Measurements from ENCODE around the gene GARIN5A.

The GARIN5A gene

DNA sequence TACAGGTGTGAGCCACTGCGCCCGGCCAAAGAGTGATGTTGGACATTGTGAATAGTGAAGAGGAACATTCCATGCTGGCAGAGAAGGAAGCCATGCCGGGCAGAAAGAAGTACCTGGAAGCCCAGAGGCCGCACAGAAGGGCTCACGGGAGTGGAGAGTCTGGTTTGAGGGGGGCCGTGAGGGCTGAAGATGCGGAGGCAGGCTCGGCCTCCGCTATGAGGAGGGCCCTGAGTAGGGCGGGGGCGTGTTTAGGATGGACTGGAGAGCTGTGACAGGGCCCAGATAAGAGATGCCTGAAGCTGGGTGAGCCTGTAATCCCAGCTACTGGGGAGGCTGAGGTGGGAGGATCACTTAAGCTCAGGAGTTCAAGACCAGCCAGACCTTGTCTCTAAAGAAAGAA lies 32.7 kb upstream of the GARIN5A start:
- DNase-seq, result no peak

DNA sequence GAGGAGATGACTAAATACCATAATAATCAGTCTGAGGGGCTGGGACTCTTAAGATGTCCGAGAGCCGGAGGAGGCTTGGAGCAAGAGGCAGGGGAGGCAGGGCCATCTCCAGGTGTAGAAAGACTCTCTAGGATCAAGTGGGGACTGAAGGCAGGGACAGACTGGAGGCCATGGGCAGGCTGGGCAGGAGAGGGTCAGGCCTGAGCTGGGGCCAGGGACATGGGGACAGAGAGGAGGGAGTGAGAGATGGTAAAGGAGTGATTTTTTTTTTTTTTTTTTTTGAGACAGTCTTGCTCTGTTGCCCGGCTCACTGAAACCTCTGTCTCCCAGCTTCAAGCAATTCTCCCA lies 32.2 kb upstream of the GARIN5A start:
- no peak for DNase-seq

DNA sequence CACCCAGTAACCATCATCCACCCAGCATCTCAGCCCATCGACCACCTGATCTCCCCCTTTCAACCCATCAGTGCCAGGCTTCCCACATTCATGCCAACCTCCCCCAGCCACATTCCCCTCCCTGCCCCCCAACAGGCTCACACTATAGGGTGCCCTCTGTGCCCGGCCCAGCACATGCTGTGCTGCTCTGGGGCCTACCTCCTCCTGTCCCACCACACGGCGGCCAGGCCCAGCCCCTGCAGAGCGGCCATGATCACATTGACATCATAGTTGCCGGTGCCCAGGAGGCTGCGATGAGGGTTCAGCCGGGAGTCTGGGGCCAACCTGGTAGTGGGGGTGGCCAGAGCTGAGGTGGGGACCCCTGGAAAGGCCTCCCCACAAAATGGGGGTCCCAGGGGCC lies 30.7 kb upstream of the GARIN5A start:
- no peak for DNase-seq

DNA sequence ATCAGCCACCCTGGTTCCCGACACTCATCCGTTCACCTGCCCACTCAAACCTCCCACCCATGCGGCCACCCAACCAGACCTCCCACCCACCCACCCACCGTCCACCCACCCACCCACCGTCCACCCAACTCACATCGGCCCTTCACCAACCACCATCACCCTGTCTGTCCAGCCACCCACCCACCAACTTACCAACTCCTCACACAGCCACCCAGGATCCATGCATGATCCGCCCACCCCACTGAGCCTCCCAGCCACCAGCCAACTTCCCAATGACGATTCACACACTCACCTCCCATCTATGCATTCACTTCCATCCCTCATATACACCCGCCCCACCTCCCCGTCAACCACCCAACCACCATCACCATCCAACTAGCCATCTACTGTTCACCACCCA lies 30.1 kb upstream of the GARIN5A start:
- DNase-seq, result no peak

DNA sequence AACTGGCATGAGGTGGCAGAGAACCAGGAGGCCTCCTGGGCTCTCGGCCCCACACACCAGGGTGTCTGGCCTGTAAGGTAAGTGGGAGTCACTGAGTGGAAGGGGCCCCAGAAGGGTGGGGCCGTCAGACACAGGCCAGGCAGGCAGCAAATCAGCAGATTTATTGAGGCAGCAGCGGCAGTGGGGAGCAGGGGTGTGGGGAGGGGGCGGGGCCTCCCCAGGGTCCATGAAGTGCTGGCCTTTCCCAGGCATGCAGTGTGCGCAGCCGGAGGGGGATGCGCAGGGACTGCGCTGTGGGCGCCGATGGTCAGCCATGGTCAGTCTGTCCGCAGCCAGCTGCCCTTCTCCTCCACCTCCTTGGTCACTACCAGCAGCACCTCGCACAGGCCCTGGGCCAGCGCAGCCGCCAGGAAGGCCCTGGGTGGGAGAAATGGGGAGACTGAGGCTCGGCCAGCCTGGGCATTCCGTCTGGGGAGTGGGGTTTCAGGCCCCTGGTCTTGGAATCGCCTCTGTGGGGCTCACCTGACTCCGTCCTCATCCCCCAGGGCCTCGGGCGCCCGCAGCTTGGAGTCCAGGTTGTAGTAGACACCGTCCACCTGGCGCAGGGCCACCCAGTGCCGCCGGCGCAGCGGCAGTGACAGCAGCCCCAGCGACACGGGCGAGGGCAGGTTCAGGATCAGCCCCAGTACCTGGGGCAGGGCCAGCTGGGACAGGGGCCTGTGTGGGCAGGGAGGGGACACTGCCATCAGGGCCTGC lies 29.4 kb upstream of the GARIN5A start:
- no peak for DNase-seq

DNA sequence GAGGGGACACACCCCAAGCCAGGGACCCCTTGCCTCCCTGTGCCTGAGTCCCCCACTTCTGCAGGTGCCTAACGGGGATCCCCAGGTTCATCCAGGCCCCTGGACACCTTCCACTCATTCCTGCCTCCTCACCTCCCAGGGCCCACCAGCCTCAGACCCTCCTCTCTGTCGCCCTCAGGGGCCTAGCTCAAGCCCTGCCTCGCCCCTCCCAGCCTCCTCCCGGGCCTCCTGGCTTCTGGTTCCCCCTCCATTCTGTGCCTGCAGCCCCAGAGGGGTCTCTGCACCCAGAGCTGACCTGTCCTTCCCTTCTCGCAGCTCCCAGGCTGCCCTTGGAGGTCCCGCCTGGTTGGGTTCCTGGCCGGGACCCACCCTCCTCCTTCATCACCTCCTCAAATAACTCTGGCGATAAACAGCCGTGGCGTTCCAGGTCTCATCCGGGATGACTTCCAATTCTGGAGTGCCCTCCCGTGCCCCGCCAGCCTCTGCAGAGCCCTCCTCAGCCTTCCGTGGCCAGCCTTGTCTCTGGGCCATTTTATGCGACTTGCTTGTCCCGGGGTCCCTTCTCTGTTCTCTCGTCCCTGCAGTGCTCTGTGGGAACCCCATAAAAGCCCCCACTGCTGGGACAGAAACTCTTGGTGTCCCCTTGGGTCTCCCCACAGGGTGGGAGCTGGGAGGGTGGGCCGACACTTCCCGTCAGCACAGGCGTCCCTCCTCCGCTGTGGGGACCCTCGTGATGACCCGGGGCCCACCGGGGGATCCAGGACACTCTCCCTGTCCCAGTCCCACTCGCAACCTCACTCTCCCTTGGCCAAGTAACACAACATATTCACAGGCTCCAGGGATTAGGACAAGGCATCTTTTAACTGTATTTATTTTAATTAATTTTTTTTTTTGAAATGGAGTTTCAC lies 25.2 kb upstream of the GARIN5A start:
- DNase-seq, result no peak

DNA sequence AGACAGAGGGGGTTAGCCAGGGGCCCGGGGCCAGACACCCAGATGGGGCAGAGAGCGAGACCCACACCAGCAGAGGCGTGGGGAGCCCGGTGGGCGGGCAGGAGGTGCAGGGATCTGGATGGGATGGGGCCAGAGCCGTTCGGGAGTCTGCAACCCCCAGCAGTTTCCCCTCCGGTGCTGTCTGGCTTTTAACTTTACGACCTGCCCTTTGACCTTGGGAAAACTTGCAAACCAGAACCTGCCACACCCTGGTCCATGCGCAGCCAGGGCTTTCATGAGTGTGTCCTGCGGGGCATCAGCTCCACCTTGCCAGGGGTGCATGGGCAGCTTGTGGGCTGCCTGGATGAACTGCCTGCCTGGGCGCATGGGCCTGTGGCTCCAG lies 24.5 kb upstream of the GARIN5A start:
- no peak for DNase-seq

DNA sequence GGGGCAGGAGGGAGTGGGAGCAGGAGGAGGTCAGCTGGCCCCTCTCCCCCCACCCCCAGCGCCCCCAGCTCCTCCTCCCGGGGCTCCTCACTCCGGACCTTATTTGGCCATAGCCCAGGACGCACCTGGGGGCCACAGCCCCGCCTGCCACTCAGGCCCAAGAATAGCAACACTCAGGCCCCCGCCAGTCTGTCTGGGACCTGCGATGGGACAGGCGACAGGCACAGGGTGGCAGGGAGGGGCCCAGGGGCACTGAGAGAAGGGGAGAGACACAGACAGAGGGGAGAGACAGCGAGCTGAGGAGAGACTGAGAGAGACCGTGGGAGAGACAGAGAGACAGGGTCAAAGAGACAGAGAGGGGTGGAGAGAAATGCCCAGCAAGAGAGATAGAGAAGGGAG lies 24.1 kb upstream of the GARIN5A start:
- DNase-seq, result peak in 1 of 56 donors; percentile 46

DNA sequence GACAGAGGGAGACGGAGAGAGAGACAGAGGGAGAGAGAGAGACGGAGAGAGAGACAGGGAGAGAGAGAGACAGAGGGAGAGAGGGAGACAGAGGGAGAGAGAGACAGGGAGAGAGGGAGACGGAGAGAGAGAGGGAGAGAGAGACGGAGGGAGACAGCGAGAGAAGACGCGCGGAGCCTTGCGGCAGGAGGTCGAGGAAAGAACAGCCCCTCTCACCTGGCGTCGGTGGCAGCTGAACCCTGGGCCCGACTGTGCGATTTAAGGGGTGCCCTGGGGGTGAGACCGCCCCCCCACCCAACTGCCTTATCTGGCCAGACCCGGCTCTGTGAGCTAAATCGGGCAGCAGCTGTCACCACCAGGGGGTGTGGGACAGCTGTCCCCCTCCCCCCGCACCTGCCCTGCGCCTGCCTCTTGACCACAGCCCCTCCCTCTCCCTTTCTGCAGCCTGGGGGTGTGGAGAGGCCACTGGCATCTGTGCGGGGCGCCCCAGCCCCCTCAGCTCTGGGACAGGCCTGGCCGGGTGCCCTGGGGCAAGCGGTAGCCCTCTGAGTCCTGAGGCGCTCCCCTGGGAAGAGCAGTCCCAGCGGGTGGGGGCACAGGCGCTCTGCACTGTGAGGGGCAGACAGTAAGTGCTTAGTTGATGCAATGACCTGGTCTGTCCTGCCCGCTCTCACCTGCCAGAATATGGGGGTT lies 23.6 kb upstream of the GARIN5A start:
- peak in 37 of 56 donors; percentile 6 to 78 (median 45) for DNase-seq

DNA sequence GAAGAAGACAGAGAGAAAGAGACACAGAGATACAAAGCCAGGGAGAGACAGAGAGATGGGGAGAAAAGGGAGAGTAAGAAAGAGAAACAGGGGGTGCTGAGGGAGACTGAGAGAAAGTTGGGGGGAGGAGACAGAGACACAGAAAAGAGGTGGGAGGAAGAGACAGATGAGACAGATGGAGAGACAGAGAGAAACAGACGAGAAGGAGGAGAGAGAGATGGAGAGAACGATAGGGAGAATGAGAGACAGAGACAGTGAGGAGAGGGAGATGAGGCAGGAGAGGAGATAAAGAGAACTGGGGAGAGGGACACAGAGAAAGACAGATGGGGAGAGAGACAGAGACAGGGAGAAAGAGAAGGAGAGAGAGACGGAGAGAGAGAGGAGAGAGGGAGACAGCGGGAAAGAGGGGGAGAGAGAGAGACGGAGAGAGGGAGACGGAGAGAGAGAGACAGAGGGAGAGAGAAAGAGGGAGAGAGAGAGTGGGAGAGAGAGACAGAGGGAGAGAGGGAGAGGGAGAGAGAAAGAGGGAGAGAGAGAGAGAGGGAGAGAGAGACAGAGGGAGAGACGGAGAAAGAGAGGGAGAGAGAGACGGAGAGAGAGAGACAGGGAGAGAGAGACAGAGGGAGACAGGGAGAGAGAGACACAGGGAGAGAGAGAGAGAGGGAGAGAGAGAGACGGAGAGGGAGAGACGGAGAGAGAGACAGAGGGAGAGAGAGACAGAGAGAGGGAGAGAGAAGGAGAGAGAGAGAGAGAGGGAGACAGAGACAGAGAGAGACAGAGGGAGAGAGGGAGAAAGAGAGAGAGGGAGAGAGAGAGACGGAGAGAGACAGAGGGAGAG lies 21.8 kb upstream of the GARIN5A start:
- no peak for DNase-seq

DNA sequence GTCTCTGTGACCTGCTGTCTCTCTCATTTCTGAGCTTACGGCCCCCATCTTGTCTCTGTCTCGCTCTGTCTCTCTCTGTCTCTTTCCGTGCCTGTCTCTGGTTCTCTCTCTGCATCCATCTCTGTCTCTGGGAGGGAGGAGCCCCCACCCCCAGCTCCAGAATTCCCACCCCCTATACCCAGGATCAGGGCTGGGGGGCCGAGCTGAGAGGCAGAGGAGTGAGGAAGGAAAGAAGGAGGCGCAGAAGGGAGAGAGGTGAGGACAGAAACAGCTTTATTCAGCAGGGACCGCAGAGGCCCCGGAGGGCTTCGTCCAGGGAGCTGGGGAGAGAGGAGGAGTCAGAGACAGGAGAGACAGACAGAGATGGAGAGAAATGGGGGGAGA lies 20.4 kb upstream of the GARIN5A start:
- no peak for DNase-seq

DNA sequence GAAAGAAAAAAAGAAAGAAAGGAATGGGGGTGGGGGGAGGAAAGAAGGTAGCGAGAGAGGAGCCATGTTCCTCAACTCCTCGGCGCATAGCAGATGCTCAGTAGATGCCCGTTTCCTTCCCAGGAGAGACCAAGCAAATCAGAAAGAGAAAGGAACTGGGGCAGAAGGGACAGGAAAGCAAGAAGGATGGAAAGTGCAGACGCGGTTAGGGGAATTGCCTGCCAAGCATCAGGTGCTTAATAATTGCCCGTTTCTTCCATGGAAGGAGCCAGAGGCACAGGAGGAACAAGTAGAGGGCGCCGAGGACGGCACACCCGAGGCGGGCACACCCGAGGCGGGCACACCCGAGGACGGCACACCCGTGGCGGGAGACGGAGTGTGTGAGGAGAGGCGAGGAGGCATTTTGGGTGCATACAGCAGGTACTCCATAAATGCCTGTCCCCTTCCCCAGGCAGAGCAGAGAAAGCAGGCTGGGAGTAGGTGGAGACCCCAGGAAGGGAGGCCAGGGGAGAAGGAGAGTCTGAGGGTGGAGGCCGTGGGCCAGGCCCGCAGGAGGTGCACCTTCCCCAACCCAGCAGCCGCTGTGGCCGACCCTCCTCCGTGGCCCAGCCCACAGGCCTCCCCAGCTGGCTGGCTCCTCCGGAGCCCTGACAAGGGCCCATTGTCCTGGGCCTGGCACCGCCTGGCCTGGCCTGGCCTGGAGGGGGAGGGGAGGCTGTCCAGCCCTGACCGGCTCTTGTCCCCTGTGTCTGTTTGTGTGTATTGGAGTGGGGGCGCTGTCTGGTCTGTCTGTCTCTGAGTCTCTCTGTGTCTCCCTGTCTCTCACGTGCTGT lies 19.8 kb upstream of the GARIN5A start:
- DNase-seq, result peak in 55 of 56 donors; percentile 27 to 98 (median 91)

DNA sequence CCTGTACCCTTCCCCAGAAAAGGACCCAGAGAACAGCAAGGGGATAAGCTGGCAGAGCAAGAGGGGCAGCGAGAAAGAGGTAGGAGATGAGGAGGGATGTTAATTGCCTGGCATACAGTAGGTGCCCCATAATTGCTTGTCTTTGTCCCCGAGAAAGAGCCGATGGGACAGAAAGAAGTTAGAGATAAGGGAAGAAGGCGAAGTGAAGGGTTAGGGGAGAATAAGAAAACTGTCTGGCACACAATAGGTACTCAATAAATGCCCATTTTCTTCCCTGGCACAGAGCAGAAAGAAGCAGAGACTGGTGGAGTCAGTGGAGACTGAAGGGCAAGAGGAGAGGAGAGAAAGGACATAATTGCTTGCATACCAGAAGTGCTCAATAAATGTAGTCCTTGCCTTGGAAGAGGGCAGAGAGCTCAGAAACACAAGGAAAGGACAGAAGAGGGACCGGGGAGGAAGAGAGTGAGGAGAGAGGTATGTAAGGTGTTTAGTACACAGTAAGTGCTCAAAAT lies 18.4 kb upstream of the GARIN5A start:
- DNase-seq, result no peak

DNA sequence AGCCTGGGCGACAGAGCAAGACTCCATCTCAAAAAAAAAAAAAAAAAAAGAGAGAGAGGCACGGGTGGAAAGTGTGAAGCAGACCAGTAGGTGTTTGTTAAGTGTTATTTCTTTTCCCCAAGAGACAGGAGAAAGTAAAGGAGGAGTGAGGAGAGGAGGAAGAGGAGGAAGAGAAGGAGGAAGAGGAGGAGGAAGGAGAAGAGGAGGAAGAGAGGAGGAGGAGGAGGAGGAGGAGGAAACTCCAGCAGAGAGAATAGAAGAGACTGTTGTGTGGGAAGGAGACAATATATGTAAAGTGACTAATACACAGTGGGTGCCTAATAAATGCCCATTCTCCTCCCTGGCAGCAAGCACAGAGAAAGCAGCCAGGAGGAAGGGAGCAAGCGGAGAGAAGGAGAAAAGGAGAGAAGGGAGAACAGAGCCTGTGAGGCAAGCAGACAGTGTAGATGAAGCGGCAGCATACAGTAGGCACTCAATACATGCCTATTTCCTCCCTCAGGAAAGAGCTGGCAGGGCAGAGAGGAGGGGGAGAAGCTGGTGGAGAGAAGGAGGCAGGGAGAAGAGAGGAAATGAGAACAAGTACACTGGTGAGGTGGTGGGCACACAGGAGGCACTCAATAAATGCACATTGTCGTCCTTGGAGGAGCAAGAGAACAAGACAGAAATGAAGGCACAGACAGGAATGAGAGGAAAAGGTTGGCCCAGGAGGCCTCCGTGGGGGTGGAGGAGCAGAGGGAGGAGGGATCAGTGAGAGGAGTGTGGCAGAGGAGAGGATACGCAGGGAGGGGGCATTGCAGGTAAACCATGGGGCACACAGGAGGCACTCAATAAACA lies 17.8 kb upstream of the GARIN5A start:
- DNase-seq, result no peak

DNA sequence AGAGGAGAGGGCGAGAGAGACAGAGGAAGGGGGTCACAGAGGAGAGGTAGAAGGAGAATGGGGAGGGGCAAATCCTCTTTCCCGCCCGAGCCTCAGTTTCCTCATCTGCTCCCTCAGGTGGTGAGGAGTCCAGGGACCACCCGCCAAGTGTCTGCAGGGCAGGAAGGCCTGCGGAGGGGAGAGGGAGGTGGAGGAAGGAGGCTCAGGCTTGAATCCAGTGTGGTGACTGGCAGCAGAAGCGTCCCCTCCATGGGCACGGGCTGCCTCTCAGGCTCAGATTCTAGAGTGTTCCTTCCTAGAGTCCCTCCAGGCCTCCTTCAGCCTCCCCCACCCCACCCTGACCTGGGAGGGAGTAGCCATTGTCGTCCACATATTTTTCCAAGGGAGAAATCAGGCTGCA lies 16.5 kb upstream of the GARIN5A start:
- DNase-seq, result no peak

DNA sequence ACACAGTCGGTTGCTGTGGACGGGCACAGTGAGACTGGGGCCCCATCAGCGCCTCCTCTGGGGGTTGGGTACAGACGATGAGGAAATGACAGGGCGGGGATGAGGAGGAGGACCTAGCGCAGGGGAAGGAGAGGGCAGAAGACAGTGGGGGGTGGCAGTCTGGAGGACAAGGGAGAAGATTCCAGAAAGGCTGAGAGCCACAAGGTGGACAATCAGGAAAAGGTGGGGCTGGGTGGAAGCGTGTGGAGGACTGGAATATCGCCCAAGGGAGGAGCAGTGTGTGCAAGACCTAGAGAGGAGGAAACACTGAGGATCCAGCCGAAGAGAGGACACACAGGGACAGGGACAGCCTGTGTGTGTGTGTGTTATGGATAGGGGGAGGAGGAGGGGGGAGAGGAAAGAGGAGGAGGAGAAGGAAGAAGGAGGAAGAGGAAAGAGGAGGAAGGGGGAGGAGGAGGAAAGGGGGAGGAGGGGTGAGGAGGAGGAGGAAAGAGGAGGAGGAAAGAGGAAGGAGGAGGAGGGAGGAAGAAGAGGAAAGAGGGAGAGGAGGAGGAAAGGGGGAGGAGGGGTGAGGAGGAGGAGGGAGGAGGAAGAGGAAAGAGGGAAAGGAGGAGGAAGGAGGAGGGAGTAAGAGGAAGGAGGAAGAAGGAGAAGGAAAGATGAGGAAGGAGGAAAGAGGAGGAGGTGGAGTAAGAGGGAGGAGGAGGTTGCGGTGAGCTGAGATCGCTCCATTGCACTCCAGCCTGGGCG lies 15.8 kb upstream of the GARIN5A start:
- peak in 11 of 56 donors; percentile 11 to 57 (median 38) for DNase-seq

DNA sequence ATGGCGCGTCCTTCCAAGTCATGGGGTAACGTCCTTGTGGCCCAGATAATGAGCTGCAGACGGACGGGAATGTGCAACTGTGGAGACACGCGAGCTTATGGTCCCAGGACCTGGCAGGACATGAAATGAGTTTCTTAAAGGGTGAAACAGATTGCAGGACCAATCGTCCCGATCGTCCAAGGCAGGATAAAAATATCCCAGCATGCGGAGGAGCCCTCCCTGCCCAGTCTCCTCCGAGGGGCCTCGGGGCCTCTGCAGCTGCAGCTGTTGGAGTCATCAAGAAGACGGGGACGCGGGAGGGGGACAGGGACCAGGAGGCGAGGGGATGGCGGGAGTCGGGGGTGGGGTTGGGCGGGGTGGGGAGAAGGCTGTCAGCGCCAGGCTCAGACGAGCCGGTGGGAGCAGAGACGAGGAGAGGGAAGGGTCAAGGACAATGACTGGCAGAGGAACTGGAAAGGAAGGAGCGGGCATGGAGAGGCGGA lies 14.4 kb upstream of the GARIN5A start:
- peak in 18 of 56 donors; percentile 8 to 62 (median 34) for DNase-seq

DNA sequence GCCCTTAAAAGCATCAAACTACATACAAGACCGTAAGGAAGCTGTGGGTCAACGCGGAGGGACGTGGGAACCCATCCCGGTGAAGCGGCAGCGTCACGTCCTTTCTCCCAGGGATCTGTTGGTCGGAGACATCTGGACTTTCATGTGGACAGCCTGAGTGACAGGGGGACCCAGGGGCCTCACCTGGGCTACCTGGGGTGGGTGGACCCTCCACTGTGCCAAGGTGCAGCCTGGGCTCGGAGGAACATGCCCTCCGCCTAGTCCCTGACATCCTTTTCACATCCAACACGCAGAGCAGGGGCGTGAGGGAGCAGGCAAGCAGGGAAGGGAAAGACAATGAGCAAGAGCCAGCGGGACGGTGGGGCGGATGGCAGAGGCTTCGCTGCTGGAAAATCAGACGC lies 13.8 kb upstream of the GARIN5A start:
- no peak for DNase-seq
